Raji (cell line): ENCODE results near the gene GRM3.

Source experiments
- POLR2A ChIP-seq: IDR thresholded peaks from 2 replicates; pipeline ENCODE4 v1.6.1; 2011; ENCODE audit warnings: low read depth, low read length, control low read depth; ENCODE audit not compliant: insufficient read depth

Gene GRM3

GRCh38 chr7:86664991-86665390 lies 21.3 kb downstream of the GRM3 start:
- no peak for TF ChIP-seq POLR2A

GRCh38 chr7:86665669-86666068 lies 22.0 kb downstream of the GRM3 start:
- no peak for TF ChIP-seq POLR2A

GRCh38 chr7:86667732-86668131 lies 24.0 kb downstream of the GRM3 start:
- no peak for TF ChIP-seq POLR2A

GRCh38 chr7:86668315-86668714 lies 24.6 kb downstream of the GRM3 start:
- TF ChIP-seq POLR2A, result no peak

GRCh38 chr7:86687831-86688230 lies 44.1 kb downstream of the GRM3 start:
- TF ChIP-seq POLR2A, result no peak

- no peak for TF ChIP-seq POLR2A
These were observed 45.7 kb downstream of the GRM3 start for GRCh38 chr7:86689363-86689762.

GRCh38 chr7:86692755-86693154 lies 49.0 kb downstream of the GRM3 start:
- no peak for TF ChIP-seq POLR2A

GRCh38 chr7:86706406-86706805 lies 62.7 kb downstream of the GRM3 start:
- no peak for TF ChIP-seq POLR2A

GRCh38 chr7:86708031-86708680 lies 64.4 kb downstream of the GRM3 start:
- no peak for TF ChIP-seq POLR2A

- no peak for TF ChIP-seq POLR2A
These were observed 76.6 kb downstream of the GRM3 start for GRCh38 chr7:86720306-86720705.

- no peak for TF ChIP-seq POLR2A
These were observed 90.1 kb downstream of the GRM3 start for GRCh38 chr7:86733783-86734182.

GRCh38 chr7:86745013-86745745 lies 101.5 kb downstream of the GRM3 start:
- TF ChIP-seq POLR2A, result no peak

GRCh38 chr7:86747698-86748097 lies 104.0 kb downstream of the GRM3 start:
- TF ChIP-seq POLR2A, result no peak

GRCh38 chr7:86748201-86748600 lies 104.5 kb downstream of the GRM3 start:
- no peak for TF ChIP-seq POLR2A

- TF ChIP-seq POLR2A, result no peak
These were observed 105.4 kb downstream of the GRM3 start for GRCh38 chr7:86748843-86749719.
